K562 (cell line): Measurements from ENCODE around the gene VMA21. TPM values are rescaled to one million over a fixed set of nuclear protein-coding genes. Genes with fewer than 3 reads are reported as not detected.
A peak's percentile ranks its signal among the peaks of the same experiment; 100 is the strongest.

Source experiments
- ATAC-seq: fragments of 200-7000 bp; cut with Tn5 transposase; 3 replicates; pipeline ENCODE4 v1.9.1; 2020; ENCODE audit warnings: moderate library complexity
- BruUV-seq: library from RNA; stranded (reverse); fragments of 400-500 nt; replicated peaks from 2 replicates; lab custom pipeline; 2021; lab: Mats Ljungman, UMichigan
- CTCF ChIA-PET: fragments of 300-600 bp; formaldehyde crosslinking; extraction: SDS; loops from one replicate; lab custom pipeline; 2021; ENCODE audit warnings: low intra/inter-chr PET ratio; lab: Yijun Ruan, JAX
- POLR2A ChIA-PET: fragments of 300-600, 350-650 bp; sonication (Branson Sonifier 250); formaldehyde crosslinking; extraction: SDS; loops from one replicate; lab custom pipeline; 2021; ENCODE audit warnings: antibody characterized with exemption, inconsistent platforms; lab: Yijun Ruan, JAX
- DNase-seq, 4 experiments: peaks; one replicate each; pipeline versions ENCODE4 v3.0.0 to v3.0.0-alpha.2; 2011 to 2018; ENCODE audit warnings: low spot score in 3 of 4, mixed read lengths in 3 of 4; ENCODE audit errors: extremely low read depth in 1 of 4
- FAIRE-seq: peaks from 2 replicates; lab custom pipeline; 2011; peaks lifted over from hg19 to GRCh38; lab: Jason Lieb, UNC
- H2AFZ ChIP-seq: 2 replicates; pipeline ENCODE4 v1.6.0; 2011; ENCODE audit warnings: low read depth, low read length, control low read depth, inconsistent platforms
- H3K27ac ChIP-seq: fragments of 200-600 bp; 3 replicates; pipeline ENCODE4 v1.8.0; 2011; ENCODE audit warnings: low read depth, mild to moderate bottlenecking, control low read depth, inconsistent platforms, low read length, moderate library complexity, mixed read lengths; ENCODE audit errors: extremely low read depth
- H3K27me3 ChIP-seq, 2 experiments: fragments of 300-600 bp in 1 of 2; 2 replicates in 1 of 2; 3 replicates in 1 of 2; pipeline versions ENCODE4 v1.6.0 to v1.8.0; 2011; ENCODE audit warnings: inconsistent platforms in 2 of 2, low read length in 2 of 2, mild to moderate bottlenecking in 1 of 2, mixed read lengths in 1 of 2, moderate library complexity in 1 of 2; ENCODE audit not compliant: control insufficient read depth in 2 of 2, insufficient read depth in 2 of 2
- H3K36me3 ChIP-seq: fragments of 300-600 bp; 3 replicates; pipeline ENCODE4 v1.8.0; 2011; ENCODE audit warnings: mild to moderate bottlenecking, low read length, inconsistent platforms; ENCODE audit not compliant: control insufficient read depth, insufficient read depth
- H3K4me1 ChIP-seq, 2 experiments: fragments of 200-600 bp in 1 of 2; replicated peaks in 1 of 2; 2 replicates in 1 of 2; 3 replicates in 1 of 2; pipeline versions ENCODE4 v1.5.1 to v1.8.0; 2011; ENCODE audit warnings: inconsistent platforms in 2 of 2, low read length in 2 of 2, mild to moderate bottlenecking in 1 of 2, mixed read lengths in 1 of 2, moderate library complexity in 1 of 2; ENCODE audit not compliant: control insufficient read depth in 2 of 2, insufficient read depth in 2 of 2
- H3K4me2 ChIP-seq: 2 replicates; pipeline ENCODE4 v1.6.1; 2011; ENCODE audit warnings: low read length, control low read depth, inconsistent platforms, mixed read lengths; ENCODE audit not compliant: insufficient read depth
- H3K4me3 ChIP-seq: fragments of 200-600 bp; sonication (generic), shearing (Covaris generic); 2 replicates; pipeline ENCODE4 v1.5.1; 2016; ENCODE audit warnings: control low read depth, inconsistent platforms
- H3K79me2 ChIP-seq: fragments of 200-600 bp; 3 replicates; pipeline ENCODE4 v1.8.0; 2011; ENCODE audit warnings: low read length, inconsistent platforms; ENCODE audit not compliant: control insufficient read depth, insufficient read depth
- H3K9ac ChIP-seq, 2 experiments: 2 replicates each; pipeline versions ENCODE4 v1.6.0 to v1.6.1; 2011; ENCODE audit warnings: low read depth in 2 of 2, low read length in 2 of 2, control low read depth in 1 of 2, inconsistent platforms in 1 of 2, mild to moderate bottlenecking in 1 of 2, mixed read lengths in 1 of 2; ENCODE audit not compliant: insufficient read depth in 1 of 2
- H3K9me1 ChIP-seq: one replicate; pipeline ENCODE4 v1.6.0; 2011; ENCODE audit warnings: inconsistent platforms, mild to moderate bottlenecking, low read length, moderate library complexity; ENCODE audit not compliant: control insufficient read depth, insufficient read depth
- H3K9me3 ChIP-seq: replicated peaks from 2 replicates; pipeline ENCODE4 v1.5.1; 2011; ENCODE audit warnings: low read depth, low read length, inconsistent platforms; ENCODE audit not compliant: control insufficient read depth, insufficient read depth
- H4K20me1 ChIP-seq: replicated peaks from 2 replicates; pipeline ENCODE4 v1.6.1; 2011; ENCODE audit warnings: low read length, inconsistent platforms, mixed read lengths; ENCODE audit not compliant: control insufficient read depth, insufficient read depth
- HOXB6 ChIP-seq: fragments of 250-450 bp; sonication (Bioruptor Pico); IDR thresholded peaks from 2 replicates; pipeline ENCODE4 v1.5.1; 2022; ENCODE audit warnings: mild to moderate bottlenecking, borderline replicate concordance
- KAT7 ChIP-seq: sonication (generic); formaldehyde crosslinking; IDR thresholded peaks from 2 replicates; pipeline ENCODE4 v1.8.0; 2022; ENCODE audit warnings: missing genetic modification reagents, mild to moderate bottlenecking, borderline replicate concordance
- PREB ChIP-seq: sonication (generic); formaldehyde crosslinking; IDR thresholded peaks from 2 replicates; pipeline ENCODE4 v1.8.1; 2023; ENCODE audit warnings: mild to moderate bottlenecking, missing genetic modification reagents
- ZFP30 ChIP-seq: fragments of 250-450 bp; sonication (Bioruptor Pico); IDR thresholded peaks from 2 replicates; pipeline ENCODE4 v1.8.0; 2022; ENCODE audit warnings: moderate library complexity, mild to moderate bottlenecking, inconsistent platforms, borderline replicate concordance
- WGBS: fragments of 100-300 bp; shearing (Covaris generic); methylation state at CpG from one replicate; pipeline ENCODE4 v1.1.6; 2016; ENCODE audit warnings: low coverage, mixed read lengths; ENCODE audit not compliant: insufficient coverage; ENCODE audit errors: missing lambda C conversion rate; 5-methylcytosine and 5-hydroxymethylcytosine counted together
- in situ Hi-C: fragments of 300-500 bp; cut with MboI; formaldehyde crosslinking; loops from 4 replicates; pipeline ENCODE4 v1.15.0; 2018; ENCODE audit warnings: inconsistent platforms, mixed read lengths
- intact Hi-C: fragments of 100-400 bp; cut with micrococcal nuclease; formaldehyde crosslinking; loops from 2 replicates; pipeline ENCODE4 v1.14.2; 2022
- polyA plus RNA-seq, 8 experiments: library from polyadenylated mRNA; depleted of rRNA in 4 of 8; stranded (reverse) in 5 of 8; unstranded in 3 of 8; fragments of >200 nt; fragmentation: Nextera tagmentation in 2 of 8; fragmentation: Illumina TruSeq in 1 of 8; extraction: Ambion mirVana in 2 of 8; extraction: Trizol in 1 of 8; gene quantifications; 2 replicates each; pipeline versions ENCODE4 v1.2.1 to v1.2.3, GENCODE V29; 2011 to 2014; ENCODE audit warnings: inconsistent platforms in 1 of 8, missing spikeins in 1 of 8
- total RNA-seq, 7 experiments: library from RNA; depleted of rRNA in 6 of 7; stranded (reverse); fragments of >200 nt in 6 of 7; fragmentation: Illumina TruSeq in 2 of 7; extraction: Trizol in 2 of 7; gene quantifications; 2 replicates each; pipeline versions ENCODE4 v1.2.1 to v1.2.3, GENCODE V29; 2011 to 2021; ENCODE audit warnings: low replicate concordance in 1 of 7

The VMA21 gene
- total and polyA plus RNA-seq, 9 of the 15 experiments (the other 6 are each of a cell fraction or from before 2014, with no cell fraction given), result 17.5 to 101 (median 47.5) TPM

- TF ChIP-seq PREB (CRISPR knock-in tag), result 0 out of 2 replicates have a peak, but pooled peaks have one; percentile 61
- TF ChIP-seq, all 486 proteins: peak for 106
Measured at GRCh38 chrX:151396825-151397740, at the start of gene VMA21 (continued).

- in situ Hi-C loops (loop anchor here (25.0 kb wide), 2 partner anchors 197 to 572 kb away; no protein-coding TSS in a partner anchor), intact Hi-C loops (no loop called here)
- Histone ChIP-seq H3K36me3 (no peaks in the 10 kb centered on the region), H2AFZ (no peak overlapping the region), H3K4me1 (peaks cover 0 to 5% of the 10 kb centered on the region in 2 experiments; a peak in 2 of 5 replicates), H4K20me1 (no peaks in the 10 kb centered on the region), H3K9ac (no peak overlapping the region), H3K27me3 (peaks cover 0 to 9% of the 10 kb centered on the region in 2 experiments; a peak in 1 of 5 replicates), H3K4me3 (no peak overlapping the region), H3K27ac (no peak overlapping the region), H3K79me2 (no peaks in the 10 kb centered on the region), H3K4me2 (no peak overlapping the region), H3K9me3 (no peaks in the 10 kb centered on the region), H3K9me1 (no peaks in the 10 kb centered on the region)
- ChIA-PET POLR2A (no interaction called here), CTCF (interaction anchor here (1.4 kb wide), 1 partner anchor 208 kb away, joined by 4 read pairs; no protein-coding TSS in a partner anchor)
- 0% methylated on average over 2 of the region's 3 CpGs for WGBS
- TF ChIP-seq ZFP30 (no peak), KAT7 (CRISPR knock-in tag) (no peak), HOXB6 (CRISPR knock-in tag) (no peak)
- ATAC-seq, result no peak
- DNase-seq, result no peak
- FAIRE-seq, result no peak
- BruUV-seq, result no TSS peak
Measured at GRCh38 chrX:151359341-151359740, 37.7 kb upstream of the VMA21 start.
